HG03060 (cell line): ENCODE results near the gene HCRTR1.

Experiments used
- ATAC-seq: cut with Tn5 transposase; IDR thresholded peaks from one replicate; pipeline ENCODE4 v1.9.1; 2021; ENCODE audit warnings: low read depth, moderate number of reproducible peaks; ENCODE audit not compliant: unreplicated experiment

Gene HCRTR1

DNA sequence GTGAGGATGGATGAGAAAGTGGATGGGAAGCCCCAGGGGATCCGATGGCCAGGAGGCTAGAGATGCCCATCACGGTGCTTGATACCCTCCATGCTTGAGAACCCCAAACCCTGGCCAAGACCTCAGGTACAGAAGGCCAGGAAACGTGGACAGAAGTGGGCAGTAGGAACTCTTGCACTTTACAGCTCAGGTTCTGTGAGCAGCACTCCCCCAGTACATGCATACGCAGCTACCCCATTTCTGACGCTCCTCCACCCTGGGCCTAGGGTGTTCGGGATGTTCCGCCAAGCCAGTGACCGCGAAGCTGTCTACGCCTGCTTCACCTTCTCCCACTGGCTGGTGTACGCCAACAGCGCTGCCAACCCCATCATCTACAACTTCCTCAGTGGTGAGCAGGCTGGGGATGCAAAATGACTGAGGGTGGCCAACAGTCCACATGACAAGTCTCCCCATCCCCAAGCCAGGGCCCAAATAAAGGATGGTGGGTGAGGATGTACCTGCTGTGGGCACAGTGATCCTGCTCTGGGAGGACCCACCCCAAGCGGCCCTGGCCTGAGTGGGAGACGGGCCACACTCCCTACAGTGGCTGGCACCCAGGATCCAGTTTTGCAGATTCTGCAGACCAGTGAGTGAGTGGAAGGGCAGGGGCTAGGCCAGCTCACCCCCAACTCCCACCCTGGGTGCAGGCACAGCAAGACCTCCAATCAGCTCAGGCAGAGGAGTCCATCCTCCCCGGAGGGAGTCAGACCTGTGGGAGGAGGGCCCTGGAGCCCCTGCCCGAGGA lies 7.4 kb downstream of the HCRTR1 start:
- no peak for ATAC-seq

DNA sequence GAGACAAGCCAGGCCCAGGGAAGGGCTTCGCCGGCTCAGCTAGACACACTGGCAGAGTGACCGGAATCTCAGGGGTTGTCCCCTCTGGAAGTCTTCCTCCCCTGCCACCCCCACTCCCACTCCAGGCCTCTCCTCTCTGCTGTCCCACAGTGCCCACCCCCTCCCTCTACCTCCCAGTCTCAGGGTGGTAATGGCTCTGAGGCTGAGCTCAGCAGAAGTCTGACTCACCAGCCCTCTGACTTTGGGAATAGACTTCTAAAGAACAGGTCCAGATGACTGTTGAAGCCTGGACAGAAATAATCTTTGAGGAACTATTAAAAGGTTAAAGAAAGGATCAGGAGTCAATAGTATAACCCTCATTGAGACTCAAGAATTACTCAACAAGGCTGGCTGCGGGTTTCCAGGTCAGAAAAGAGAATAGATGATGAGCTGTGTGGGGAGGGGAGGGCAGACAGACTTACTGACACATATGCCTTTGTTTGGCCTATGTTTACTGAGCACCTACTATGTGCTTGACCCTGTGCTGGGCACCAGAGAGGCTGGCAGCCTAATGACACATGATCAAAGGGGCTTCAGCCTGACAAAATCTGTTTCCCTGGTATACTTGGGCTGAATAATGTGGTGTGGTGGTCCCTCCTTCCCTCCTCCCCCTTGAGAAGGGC lies 8.2 kb downstream of the HCRTR1 start:
- no peak for ATAC-seq

DNA sequence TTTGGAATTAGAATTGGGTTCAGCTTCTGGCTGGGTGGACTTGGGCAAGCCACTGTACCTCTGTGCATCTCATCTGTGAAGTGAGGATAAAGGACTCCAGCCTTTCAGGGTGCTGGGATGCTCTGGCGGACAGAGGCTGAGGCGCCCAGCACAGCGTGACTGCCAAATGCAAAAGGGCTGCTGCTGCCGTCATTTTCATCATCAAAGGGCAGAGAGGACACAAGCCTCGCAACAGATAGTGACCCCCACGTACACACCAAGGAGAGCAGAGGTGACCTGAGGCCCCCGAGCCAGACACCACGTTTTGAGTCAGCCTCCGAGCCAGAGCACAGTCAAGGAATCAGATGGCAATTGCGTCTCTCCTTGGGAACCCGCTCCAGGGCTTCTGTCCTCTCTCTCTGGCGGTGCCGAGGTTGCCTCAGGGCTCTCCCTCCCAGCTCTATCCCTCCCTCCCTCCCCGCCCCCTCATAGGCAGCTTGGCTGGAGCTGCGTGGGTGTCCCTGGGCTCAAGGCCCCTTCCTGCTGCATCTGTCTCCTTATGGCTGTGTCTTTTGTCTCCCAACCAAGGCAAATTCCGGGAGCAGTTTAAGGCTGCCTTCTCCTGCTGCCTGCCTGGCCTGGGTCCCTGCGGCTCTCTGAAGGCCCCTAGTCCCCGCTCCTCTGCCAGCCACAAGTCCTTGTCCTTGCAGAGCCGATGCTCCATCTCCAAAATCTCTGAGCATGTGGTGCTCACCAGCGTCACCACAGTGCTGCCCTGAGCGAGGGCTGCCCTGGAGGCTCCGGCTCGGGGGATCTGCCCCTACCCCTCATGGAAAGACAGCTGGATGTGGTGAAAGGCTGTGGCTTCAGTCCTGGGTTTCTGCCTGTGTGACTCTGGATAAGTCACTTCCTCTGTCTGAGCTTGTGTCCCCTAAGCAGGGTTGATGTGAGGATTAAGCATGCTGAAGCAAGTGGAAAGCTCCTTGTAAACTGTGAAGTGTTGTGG lies 9.0 kb downstream of the HCRTR1 start:
- no peak for ATAC-seq

DNA sequence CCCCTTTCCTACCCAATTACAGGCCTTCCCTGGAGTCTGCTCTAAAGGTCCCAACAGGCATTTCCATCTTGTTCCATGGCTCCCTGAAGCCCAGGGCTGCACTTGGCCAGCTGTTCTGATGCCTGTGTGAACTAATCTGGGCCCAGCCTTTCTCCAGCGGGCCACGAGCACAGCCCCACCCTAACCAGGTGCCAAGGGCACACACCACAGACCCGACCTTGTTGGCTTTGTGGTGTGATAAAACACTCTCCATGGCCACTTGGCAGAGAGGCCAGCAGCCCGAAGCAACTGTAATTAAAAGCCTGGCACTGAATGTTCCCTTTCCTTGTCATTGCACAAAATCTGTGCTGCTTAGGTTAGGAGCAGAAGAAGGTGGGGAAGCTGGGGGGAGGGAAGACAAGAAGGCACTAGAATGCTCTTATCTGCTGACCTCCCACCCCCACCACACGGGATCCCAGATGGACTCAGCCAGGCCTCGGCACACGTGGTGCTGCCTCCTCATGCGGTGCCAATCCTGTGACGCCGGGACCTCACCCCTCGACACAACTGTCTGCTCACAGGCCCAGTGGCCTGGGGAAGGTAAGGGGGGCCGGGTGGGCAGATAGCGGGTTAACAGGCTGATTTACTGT lies 9.9 kb downstream of the HCRTR1 start:
- ATAC-seq, result no peak

DNA sequence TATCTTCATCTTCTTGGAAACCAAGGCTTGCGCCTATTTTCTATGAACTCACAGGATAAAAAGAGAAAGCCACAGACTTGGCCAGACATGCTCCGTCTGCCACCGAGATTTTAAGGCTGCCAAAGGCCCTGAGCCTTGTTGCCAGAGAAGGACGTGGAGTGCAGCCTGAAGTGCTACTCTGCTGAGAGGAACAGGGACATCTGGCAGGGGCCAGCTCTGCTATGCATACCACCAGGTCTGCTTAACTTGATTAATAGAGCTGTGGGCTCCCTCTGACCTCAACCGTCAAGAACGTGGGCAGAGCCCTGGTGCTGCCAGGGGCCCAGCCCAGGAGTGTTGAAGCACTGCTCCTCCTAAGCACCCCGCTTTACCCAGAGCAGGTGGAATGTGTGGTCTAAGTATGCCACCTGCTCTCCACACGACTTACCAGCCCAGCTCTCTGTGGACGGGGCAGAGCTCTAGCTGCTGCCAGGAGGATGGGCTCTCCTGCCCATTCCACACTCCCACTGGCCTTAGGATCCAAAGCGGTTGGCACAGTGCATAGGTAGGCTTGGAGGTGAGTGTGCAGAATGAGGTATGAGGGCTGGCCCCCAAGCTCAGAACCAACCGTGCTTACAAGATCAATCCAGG lies 10.6 kb downstream of the HCRTR1 start:
- no peak for ATAC-seq

DNA sequence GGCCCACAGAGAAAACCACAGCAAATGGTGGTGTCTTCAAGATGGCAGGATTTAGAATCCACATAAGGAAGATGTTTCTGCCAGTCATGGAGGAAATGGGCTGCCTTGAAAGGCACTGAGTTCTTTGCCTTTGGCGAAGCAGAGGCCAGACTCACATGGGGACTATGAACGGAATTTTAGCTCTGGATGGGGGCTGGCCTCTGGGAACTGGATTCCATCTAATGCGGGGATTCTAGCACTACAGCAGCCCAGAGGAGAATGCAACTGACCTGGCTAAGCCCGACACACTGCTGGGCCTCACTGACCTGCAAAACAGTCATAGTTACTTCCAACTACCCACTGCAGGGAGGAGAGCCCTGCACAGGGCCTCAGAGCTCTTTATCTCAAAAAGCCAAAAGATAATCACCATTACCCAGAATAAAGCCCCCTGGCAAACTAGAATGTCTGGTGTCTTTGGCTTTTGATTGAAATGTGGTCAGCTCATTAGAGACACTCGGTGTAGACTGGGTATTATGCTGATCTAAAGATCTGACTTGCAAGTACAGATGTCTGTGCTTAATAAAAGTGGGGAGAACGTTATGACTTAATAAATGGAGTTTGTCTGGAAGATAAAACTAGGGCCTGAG lies 11.6 kb downstream of the HCRTR1 start:
- no peak for ATAC-seq

DNA sequence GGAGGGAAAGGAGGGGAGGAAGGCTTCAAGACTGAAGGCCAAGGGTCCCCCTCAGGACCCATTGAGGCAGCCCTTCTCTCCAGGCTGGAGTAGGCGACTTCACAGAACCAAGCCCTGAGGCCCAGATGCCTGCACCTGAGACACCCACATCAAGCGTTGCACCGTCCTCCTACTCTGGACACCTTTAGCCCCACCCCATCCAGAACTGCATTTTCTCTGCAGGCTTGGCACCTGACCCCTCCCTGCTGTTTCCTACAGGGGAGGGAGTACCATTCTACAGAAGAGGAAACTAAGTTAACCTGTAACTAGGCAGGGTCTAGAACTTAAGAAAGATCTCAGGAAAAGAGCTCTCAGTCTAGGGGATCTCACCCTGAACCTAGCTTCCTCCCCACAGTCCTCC lies 15.2 kb downstream of the HCRTR1 start:
- no peak for ATAC-seq

DNA sequence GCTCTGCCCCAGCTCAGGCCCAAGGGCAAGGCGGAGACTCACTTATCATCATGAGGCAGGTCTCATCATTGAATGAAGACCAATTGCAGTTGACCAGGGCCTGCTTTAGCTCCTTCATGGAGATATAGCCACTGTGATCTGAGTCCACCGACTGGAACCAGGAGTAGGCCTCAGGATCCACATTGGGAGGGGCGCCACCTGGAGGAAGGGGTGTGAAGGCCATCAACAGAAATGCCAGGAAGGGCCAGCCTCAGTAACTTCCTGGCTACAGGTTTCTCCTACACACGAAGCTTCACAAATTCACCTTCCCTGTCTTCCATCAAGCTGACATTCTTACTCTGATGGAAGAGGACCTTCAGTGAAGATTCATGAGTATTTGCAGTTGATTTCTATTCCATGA lies 15.6 kb downstream of the HCRTR1 start:
- ATAC-seq, result no peak

DNA sequence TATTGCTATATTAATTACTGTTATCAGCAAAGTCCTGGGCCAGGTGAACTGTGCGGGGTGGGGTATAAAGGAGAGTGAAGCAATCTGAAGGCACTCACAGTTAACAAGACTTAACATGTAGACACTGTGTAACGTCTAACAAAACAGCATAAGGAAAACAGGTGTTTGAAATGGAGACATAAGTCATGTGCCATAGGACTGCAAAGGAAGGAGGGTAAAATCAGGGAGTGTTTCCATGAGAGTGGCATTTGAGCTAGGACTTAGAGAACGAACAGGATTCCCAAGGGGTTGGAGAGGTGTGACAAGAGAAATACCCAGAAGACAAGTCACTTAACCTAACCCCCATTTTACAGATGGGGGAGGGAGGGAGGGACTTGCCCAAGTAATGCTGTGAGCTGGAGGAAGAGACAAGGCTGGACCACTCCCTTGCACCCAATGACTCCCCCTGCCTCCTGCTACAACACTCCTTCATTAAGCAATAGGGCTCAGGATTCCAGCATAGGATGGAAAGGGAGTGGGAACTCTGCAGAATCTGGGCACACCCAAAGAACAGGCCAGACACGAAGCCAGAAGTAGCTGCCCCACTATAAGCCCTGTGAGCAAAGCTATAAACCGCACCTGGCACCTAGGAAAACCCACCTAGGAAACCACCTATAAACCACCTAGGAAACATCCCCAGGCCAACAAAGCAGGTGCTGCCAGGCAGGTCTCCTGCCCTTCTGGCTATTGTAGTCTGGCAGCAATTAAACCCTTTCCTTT lies 20.6 kb downstream of the HCRTR1 start:
- ATAC-seq, result no peak

DNA sequence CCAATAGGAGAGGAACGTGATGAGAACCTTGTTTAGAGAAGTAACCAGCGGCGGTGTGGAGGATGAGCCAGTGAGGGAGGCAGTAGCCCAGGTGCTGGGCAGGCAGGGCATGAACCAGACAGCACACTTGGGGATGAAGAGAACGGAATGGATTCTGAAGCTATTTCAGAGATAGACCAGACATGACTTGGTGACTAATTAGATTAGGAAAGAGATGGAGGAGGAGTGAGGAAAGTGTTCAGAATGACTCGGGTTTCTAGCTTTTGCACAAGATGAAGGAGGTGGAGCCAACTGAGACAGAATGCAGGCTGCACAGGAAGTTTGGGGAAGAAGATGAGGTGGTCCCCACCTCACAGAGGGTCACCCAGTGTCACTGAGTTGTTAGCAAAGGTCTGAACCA lies 22.1 kb downstream of the HCRTR1 start:
- ATAC-seq, result no peak

DNA sequence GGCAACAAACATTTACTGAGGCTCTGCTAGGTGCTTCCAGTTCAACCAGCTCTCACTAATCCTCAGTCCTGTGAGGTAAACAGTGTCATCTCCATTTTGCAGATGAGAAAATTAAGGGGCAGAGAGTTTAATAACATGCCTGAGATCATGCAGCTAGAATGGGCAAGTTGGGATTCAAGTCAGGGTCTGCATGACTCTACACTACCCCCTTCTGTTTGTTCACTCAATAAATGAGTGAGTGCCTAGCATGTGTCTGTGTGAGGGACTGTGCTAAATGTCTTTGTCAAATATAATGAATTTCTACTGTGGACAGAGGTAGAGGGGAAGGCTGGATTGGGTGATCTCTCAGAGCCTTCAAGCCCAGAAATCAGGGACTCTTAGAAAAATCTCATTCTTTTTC lies 22.7 kb downstream of the HCRTR1 start:
- no peak for ATAC-seq

DNA sequence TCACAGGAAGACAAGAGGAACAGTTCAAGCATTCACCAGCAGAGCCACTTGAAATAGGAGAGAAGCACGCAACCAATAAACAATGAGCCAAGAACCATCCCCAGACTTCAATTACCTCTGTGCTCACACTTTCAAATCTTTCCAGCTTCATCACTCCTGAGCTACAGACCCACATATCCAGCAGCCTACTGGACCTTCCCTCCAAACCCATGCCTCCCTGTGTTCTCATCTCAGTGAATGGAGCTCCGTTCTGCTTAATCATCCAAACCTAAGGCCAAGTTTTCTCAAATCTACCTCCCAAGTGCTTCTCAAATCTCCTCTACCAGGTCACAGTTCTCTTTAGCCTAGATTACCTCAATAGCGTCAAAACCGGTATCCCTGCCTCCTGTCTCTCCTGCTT lies 23.5 kb downstream of the HCRTR1 start:
- ATAC-seq, result no peak

DNA sequence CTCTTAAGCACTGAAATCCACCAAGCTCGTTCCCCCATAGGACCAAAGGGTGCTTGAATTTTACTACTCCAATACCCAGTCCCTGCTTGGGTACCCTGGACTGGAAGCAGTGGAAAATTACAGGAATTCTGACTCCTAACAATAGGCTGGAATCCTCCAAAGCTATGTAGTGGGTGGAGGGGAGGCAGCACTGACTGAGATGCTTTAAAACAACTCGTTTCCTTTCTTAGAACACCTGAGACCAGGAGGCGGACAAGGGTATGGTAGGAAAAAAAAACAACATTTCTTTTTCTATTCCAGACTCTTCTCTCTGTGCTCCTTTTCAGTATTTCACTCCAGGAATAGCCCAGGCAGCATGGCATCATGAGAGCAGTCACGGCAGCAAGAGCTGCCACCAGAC lies 24.9 kb downstream of the HCRTR1 start:
- ATAC-seq, result no peak

DNA sequence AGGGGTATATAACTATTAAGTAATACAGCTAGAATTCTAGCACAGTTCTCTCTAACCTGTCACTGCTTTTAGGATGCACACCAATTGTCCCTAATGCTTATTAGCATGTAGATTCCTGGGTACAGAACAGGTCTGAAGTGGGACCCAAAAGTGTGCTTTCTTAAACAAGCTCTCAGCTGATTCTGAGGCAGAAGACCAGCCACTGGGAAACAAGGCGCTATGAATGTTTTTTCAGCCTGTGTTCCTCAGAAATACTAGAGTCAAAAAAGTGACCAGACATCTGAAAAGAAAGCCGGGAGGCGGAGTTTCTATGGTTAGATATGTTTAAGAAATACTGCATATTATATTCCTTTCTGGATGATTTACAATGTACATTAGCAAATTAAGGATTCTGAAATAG lies 25.4 kb downstream of the HCRTR1 start:
- ATAC-seq, result no peak

DNA sequence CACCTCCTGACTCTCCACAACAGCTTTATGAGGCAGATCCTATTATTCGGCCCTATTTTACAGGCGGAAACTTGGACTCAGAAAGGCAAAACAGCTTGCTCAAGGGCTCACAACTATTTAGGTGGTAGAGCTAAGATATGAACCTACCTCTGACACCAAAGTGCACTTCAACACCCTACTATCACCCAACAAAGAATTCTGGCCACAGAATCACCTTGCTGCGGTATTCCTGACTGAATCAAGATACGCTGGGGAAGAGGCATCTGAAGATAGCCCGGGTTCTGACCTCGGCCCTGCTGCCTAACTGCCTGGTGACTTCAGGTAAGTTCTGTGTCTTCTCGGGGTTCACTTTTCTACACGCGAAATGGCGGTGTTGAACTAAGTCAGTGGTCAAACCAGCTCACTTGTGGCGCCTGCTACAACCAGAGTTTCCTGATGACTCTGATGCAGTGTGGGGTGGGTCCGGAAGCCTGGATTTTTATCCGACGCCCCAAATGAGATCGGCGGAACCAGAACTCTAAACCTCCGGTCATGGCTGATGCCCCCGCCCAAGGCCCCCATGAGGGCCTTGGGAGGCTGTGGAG lies 26.6 kb downstream of the HCRTR1 start:
- ATAC-seq, result no peak

DNA sequence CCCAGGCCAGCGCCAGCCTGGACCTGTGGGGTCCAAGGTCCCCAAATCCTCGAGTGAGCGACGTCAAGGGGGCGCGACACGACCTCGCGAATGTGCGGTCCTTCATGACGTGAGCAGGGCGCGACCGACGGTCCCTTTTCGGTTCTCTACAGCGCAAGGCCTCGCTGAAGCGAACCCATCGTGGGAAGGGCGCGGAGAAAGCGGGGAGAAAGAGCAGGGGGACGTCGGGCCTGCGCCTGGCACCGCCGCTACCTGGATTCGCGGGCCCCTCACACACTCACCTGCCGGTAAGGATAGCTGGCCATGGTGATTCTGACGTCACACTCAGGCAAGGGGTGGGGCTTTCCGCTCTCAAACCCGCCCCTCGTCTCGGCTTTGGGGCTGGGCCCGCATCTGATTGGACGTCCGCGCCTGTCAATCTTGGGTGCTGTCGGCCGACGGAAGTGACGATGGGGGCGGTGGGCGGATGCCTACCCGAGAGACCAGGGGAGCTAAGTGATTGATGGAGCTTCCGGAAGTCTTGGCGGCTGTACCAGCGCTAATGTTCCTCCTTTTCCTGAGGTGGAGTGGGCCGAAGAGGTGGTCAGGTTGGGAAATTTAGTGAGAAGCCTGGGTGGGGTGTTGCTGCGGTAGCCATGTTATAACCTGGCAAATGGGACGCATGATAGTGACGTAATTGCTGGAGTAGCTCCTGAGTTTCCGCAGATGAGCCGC lies 27.2 kb downstream of the HCRTR1 start, which contains the start of gene PEF1:
PEF1 (minus strand) TSS at position 317 of the 714 bp plus-strand sequence; CDS start at position 305, 12 bp downstream.
- peak; percentile 40 for ATAC-seq

DNA sequence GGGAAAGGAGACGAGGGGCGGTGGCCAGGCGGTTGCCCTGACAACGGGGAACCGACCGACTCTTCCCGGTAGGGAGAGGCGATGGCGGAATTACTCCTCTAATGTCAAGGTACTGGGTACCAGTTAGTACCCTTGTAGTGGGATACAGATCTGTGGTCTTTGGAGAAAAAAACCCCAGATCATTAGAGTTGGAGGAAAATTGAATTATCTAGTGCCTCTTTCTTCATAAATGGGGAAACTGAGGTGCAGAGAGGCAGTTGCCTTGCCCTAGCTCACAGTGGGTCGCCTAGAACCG lies 27.7 kb downstream of the HCRTR1 start:
- ATAC-seq, result no peak
